Adrenal gland (tissue), 5 donors: Measurements from ENCODE around the gene PIGN.

Source experiments
- CTCF ChIP-seq, 6 experiments: fragments of 450-650 bp in 4 of 6; fragments of 200-600 bp in 2 of 6; sonication (generic) in 1 of 6; IDR thresholded peaks; 1 replicate in 5 of 6; 2 replicates in 1 of 6; pipeline versions ENCODE4 v1.5.1 to v1.8.0; 2016 to 2021; ENCODE audit warnings: antibody characterized with exemption in 6 of 6, mild to moderate bottlenecking in 2 of 6, moderate library complexity in 1 of 6
- POLR2A ChIP-seq, 2 donors: fragments of 450-650 bp; IDR thresholded peaks; one replicate each; pipeline ENCODE4 v1.6.1; 2017; ENCODE audit warnings: antibody characterized with exemption in 2 of 2, mild to moderate bottlenecking in 2 of 2, moderate library complexity in 1 of 2
- donor health status: DM: no; HTN: no; CAD: no.

- TF ChIP-seq CTCF (IDR thresholded peaks at IDR 0.05) (no peak), POLR2A (IDR thresholded peaks at IDR 0.05) (no peak)
Observed at GRCh38 chr18:62106271-62106670, 80.6 kb downstream of the PIGN start.
